ENCODE data around the gene EEFSEC.

Gene EEFSEC

DNA sequence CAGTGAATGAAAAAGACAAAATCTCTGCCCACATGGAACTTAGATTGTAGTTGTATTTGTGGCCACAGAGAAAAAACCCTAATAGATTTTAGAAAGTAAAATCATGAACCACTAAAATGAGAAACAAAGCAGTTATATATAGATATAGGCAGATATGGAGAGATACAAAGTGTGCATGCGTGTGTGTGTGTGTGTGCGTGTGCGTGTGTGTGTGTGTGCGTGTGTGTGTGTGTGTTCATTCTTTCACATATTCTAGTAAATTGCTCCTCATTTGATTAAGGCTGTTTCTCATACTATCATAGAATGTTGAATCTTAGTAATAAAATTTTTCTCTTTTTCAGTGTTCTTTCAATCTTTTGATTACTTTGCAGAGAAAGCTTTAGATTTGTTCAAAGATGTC lies 194.8 kb downstream of the EEFSEC start:
- DNase-seq (ENCODE audit: low spot score): no peak
- no peak for TF ChIP-seq CTCF (IDR thresholded peaks at IDR 0.05; ENCODE audit: extremely low read depth, missing control alignments)

DNA sequence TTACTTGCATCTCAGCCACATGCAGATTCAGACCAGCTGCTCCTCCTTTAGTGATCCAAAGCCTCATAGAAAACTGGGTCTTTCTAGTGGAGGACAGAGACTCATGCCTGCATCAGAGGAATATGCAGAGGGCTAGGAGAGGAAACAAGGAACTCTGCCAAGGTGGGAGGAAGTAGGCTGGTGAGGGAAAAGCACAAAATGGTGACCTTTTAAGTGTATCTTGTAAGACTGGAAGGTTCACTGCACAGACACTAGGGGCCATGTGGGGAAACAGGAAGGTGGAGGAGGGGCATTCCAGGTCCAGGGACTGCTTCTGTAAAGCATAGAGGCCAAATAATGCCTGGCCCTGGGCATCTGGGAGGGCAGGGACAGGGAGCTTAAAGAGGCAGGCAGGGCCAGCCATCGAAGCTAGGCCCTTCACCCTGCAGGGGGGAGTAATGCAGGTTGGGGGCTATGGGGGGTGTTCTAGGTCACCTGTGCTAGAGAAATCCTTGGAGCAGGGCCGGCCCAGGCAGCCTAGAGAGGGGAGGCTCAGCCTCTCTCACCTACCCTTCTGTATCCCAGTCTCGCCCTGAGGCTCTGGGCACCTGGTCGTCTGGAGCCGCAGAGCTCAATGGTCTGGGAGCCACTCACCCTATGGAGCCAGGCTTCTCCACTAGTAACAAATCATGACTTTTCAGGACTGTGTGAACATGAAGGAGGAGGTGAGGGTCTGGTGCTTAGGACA lies 195.7 kb downstream of the EEFSEC start:
- no peak for DNase-seq (ENCODE audit: low spot score)
- no peak for TF ChIP-seq CTCF (IDR thresholded peaks at IDR 0.05; ENCODE audit: extremely low read depth, missing control alignments)

- DNase-seq (ENCODE audit: low spot score): no peak
- TF ChIP-seq CTCF (IDR thresholded peaks at IDR 0.05; ENCODE audit: extremely low read depth, missing control alignments): no peak
Measured at GRCh38 chr3:128349963-128350599, 196.8 kb downstream of the EEFSEC start.

GRCh38 chr3:128351546-128351945 lies 198.3 kb downstream of the EEFSEC start:
- TF ChIP-seq CTCF (IDR thresholded peaks at IDR 0.05; ENCODE audit: extremely low read depth, missing control alignments): no peak
- no peak for DNase-seq (ENCODE audit: low spot score)

DNA sequence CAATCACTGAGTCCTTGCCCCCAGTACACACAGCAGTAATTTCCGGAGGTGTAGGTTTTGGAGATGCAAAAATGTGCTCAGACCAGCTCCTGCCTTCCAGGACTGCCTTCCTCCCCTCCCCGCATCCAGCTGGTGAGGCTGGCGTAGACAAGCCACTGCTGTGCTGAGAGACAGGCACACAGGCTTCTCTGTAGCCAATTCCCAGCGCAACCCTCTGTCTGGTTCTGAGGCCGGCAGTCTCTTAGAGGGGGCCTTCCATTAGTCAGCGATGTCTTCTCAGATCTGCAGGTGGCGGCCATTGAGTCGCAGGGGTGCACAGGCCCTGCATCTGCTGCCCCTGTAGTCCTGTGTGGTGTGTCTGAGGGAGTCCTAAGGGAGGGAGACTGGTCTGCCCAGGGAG lies 199.0 kb downstream of the EEFSEC start:
- DNase-seq (ENCODE audit: low spot score): no peak
- TF ChIP-seq CTCF (IDR thresholded peaks at IDR 0.05; ENCODE audit: extremely low read depth, missing control alignments): no peak

DNA sequence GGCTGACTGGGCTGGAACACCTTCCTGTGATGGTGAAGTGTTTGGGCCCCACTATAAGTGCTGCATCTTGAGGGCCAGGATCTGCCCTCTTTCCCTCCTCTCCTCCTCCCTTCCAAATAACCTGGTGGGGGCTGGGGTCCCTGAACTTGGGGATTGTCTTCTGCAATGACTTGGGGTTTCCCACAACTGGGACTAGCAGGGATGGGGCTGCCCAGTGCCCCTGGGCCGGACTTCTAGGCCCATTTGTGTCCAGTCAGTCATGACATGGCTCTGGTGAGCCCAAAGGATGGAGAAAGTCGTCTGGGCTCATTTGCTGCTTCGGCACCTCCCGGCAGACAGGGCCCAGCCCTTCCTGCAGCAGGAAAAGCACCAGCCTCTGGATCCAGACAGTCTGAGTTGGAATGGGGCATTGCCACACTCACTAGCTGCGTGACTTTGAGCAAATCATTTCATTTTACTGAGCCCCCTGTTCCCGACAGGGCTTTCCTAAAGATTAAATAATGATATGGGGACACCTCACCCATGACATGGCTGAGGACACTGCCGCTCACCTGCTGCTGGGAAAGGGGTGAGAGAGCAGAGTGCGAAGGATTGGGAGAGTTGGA lies 200.2 kb downstream of the EEFSEC start:
- no peak for TF ChIP-seq CTCF (IDR thresholded peaks at IDR 0.05; ENCODE audit: extremely low read depth, missing control alignments)
- no peak for DNase-seq (ENCODE audit: low spot score)

DNA sequence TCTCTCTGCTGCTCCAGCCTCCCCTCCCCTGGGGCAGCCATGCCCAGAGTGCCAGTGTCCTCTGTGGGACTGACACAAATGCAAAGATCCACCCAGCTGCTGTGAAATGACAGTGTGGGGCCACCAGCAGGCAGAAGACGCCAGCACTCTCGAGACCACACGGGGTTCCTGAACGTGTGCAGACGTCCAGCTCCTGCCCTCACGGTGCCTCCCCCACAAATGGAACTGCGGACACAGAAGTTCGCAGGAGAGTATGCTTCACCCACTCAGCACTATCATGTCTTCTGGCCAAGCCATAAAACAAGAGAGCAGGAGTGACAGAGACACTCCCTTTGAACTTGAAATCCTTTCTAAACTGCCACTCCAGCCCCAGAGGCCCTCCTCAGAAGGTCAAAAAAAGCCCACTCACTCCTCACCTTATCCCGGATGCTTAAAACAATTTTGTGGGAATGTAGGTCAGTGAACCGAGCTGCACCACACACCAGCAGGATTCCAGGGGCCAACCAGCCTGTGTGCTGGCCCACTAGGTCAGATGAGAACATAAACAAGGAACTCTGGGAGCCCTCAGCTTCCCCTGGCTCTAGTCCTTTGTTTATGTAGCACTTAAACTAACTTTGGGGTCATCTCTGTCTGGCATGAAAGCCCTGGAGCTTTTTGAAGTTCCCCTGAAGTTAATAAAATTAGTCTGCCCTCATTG lies 200.9 kb downstream of the EEFSEC start:
- no peak for DNase-seq (ENCODE audit: low spot score)
- no peak for TF ChIP-seq CTCF (IDR thresholded peaks at IDR 0.05; ENCODE audit: extremely low read depth, missing control alignments)

Measured in GM20000 (cell line).